HG02763 (cell line): ENCODE results near the gene PXDN.
"Not testable (repeated sequence)": the region's sequence is repeated elsewhere in the genome, so short reads cannot be mapped to it uniquely, and the experiment has no call there.

ENCODE experiments used
- ATAC-seq: cut with Tn5 transposase; IDR thresholded peaks from one replicate; pipeline ENCODE4 v1.9.1; 2021; ENCODE audit warnings: mild to moderate bottlenecking, moderate library complexity; ENCODE audit not compliant: unreplicated experiment

Gene PXDN

DNA sequence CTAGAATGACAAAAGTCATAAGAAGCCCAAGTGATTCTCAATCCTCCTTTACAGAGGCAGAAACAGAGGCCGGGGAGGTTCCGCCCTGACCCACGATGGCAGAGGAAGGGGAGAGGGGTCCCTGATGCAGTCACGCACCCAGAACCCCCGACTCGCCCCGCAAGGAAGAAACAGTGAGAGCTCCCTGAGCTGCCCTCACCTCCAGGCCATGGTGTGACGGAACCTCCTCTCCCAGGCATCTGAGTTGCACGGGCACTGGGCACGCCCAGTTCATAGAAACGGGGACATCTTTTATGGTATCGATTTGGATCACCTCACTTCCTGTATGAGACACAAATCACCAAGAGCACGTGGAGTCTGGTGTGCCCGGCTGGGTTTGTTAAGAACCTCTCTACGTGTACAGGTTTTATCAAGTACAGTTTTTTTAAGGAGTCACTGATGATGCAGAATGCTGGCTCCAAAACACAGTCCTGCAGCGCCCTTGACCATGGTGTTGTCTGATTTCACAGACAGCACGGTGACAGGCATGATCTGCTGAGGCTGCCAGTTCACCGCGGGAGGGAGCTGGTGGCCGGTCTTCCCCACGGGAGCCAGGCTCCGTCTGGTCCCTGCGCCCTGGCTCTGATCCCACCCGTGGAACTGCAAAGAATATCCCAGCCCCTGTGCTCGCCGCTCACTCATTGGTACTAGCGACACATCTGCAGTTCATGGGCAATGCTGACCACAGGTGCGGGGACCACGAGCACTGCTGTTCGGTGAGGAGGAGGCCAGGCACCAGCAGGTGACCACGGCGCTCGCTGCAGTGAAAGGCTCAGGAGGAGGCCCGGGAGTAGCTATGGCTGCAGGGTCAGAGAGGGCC lies 35.6 kb downstream of the PXDN start:
- ATAC-seq, result no peak

DNA sequence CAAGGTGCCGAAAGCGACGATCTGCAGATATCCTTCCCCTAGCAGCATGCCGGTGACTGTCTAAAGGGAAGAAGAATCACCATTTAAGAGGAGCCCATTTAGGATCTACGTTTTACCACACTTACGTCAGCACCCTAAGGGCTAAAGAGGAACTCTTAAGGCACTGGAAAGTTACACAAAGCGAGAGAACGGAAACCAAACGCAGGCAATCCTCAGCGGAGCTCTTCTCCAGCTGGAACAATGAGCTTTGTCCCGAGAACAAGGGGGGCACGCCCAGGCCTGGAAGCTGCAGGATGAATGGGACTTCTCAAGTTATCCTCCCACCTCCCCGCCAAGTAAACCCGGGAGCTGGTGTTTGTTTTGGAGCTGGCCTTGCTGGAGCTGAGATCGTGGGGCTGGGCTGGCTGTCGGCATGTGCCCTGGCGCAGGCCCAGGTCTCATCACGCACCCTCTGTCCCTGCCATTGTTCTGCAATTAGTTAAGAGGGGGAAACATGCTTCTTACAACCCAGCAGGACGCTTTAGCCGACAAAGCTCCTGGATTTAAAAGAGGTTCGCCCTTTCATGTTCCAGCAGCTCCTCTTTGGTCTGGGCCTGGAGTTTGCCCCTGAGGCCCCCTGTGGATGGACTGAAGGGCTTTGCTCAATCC lies 36.4 kb downstream of the PXDN start:
- ATAC-seq, result no peak

DNA sequence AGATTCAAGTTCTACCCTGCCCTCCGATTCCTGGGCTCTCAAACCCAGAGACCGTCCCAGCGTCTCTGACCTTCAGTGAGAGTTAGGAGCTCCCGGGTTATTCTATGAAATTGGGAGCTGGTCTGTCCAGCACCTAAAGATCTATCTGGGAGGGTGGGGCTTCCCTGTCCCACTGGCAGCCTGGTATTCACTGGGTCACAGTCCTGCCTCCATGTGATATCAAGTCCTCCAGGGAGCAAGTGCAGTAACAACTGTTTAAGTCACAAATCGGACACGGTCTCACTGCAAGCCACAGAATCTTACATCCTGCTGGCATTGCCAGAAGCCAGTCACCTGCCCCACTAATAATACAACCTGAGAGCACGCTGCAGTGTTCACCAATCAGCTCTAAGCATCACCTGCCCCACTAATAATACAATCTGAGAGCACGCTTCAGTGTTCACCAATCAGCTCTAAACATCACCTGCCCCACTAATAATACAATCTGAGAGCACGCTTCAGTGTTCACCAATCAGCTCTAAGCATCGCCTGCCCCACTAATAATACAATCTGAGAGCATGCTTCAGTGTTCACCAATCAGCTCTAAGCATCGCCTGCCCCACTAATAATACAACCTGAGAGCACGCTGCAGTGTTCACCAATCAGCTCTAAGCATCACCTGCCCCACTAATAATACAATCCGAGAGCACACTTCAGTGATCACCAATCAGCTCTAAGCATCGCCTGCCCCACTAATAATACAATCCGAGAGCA lies 38.0 kb downstream of the PXDN start:
- ATAC-seq, result not testable (repeated sequence)

DNA sequence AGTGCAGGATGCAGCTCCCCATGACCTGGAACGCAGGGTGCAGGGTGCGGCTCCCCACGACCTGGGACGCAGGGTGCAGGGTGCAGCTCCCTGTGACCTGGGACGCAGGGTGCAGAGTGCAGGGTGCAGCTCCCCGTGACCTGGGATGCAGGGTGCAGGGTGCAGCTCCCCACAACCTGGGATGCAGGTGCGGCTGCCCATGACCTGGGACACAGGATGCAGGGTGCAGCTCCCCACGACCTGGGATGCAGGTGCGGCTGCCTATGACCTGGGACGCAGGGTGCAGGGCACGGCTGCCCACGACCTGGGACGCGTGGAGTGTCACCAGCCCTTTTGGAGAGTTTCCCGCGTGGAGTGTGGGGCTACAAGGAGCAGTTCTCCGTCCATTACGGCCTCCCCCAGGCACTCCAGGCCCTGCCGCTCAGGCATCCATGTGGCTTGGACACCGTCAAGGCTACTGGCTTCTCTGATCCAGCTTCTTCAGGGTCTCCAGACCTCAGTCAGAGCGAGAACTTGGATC lies 38.7 kb downstream of the PXDN start:
- ATAC-seq, result no peak

GRCh38 chr2:1704631-1705556 lies 39.4 kb downstream of the PXDN start:
- no peak for ATAC-seq

GRCh38 chr2:1702186-1702565 lies 42.1 kb downstream of the PXDN start:
- ATAC-seq, result no peak

DNA sequence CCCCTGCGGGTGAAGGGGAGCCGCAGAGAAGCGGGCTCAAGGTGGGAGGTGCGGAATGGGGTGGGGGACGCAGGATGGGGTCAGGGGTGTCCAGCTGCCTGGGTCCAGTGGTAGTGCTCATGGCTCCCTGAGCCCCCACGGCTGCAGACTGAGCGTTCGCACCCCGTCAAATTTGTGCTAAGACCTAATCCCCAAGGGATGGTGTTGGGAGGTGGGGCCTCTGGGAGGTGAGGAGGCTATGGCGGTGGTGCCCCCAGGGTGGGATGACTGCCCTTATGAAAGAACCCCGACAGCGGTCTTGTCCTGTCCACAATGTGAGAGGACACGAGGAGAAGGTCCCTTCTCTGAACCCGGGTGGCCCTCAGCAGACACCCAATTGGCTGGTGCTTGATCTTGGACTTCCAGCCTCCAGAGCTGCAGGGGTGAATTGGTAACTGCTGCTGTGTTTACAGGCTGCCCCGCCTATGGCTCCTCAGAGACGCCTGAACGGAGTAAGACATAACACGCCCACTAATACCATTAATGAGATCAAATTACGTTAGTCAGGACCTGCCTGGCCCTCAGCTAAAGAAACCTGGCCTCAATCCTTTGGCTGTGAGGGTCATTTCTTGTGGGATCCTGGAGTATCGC lies 42.6 kb downstream of the PXDN start:
- no peak for ATAC-seq

DNA sequence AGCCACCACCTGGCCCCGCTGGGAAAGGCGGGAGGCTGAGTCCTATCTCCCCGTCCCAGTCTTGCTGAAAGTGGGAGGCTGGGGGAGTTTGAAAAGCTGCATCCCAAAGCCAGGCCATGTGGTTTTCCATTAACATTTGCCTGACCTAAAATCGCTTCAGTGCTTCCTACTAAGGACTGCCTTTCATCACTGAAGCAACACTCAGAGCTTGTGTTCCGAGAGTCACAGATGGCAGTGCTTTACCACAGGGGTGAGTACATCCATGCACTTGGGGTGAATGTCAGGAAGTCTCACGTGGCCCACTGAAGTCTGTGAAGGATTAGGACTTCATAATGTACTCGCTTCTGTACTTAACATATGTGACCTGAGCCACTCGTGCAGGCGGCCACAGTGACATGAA lies 43.3 kb downstream of the PXDN start:
- no peak for ATAC-seq

GRCh38 chr2:1700427-1700826 lies 43.9 kb downstream of the PXDN start:
- ATAC-seq, result not testable (repeated sequence)

- no peak for ATAC-seq
Measured at GRCh38 chr2:1698188-1698945, 45.9 kb downstream of the PXDN start.

- ATAC-seq, result no peak
Measured at GRCh38 chr2:1697601-1698000, 46.7 kb downstream of the PXDN start.

DNA sequence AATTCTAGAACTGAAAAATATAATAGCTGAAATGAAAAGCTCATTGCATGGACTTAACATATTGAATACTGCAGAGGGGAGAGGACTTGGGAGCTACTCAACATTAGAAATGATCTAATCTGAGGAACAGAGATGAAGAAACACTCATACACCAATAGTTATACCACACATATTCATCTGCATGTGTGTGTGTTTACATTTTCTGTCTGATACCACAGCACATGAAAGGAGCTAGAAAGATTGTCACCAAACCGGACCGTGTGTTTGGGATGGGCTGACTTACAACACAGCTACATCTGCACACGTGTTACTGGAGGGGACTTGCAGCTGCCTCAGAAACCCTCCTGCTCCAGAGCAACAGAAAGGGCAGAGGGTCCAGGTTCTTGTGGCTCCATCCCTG lies 47.8 kb downstream of the PXDN start:
- no peak for ATAC-seq

DNA sequence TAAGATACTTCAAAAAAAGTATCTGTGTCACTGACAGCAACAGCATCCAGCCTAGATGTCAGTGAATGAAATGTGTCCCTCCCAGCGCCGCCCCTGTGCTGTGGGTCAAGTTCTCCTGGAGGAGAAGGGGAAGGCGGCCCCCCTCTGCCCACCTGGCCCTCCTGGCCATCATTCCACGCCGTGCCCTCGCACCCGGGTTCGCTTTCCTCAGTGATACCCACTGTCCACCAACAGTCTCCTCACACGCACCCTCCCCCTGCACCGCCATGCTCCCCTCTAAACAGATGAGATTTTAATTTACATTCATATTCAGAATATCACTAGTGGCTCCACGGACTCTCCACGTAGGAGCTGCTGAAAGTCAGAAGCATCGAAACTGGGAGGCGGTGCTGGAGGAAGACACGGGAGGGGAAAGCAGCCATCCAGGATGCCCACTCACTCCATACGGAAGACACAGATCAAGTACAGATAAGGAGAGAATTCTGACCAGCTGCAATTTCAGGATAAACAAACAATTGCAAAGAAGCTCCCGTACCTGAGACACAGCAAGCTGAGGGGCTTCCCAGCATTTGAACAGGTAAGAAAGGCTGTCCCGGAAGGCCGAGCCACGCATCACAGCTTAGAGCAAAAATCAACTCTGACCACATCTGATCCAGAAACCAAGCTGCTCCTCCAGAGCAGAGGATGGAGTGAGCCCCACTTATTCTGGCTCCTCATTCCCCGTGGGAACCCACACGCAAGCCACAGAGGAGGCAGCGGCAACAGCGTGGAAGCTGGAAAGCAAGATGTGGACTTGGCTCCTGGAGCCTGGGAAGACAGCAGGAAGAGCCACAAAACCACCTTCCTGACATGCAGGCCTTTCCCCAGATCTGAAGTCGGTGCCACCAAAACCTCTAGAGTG lies 49.7 kb downstream of the PXDN start:
- ATAC-seq, result no peak

- no peak for ATAC-seq
Measured at GRCh38 chr2:1693723-1694122, 50.6 kb downstream of the PXDN start.

DNA sequence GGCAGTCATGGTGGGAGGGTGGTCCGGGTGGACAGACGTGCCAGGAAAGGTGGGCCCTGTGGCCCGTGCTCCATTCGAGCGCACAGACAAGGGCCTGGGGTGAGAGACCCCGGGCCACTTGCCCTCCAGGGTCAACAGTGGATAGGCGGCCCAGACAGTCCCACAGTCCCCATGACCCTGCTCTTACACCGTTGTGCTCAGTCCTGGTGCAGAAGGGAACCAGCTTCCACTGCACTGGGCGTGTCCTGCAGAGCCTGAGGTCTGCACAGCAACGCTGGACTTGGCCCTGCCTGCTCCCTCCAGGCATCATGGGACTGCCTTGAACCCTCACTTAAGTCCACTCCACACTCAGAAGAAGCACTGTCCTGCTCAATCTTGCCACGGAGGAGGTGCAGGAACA lies 52.0 kb downstream of the PXDN start:
- no peak for ATAC-seq

DNA sequence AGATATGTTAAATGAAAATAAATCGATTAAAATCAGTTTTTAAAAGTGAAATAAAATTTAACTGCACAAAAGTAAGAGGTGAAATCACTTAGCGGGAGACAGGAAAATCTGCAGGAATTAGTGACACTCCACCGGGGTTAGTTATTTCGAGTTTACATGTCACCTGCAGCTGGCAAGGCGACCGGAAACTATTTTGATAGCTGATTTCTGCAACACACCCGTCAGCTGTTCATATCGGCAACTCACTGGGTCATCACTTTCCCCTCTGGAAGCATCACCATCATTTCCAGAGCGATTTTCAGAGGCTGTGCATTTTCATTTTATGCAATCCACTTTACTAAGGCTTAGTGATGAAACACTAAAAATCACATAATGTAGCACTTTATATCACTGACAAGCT lies 52.9 kb downstream of the PXDN start:
- ATAC-seq, result no peak

- ATAC-seq, result no peak
Measured at GRCh38 chr2:1690056-1690775, 54.1 kb downstream of the PXDN start.

- no peak for ATAC-seq
Measured at GRCh38 chr2:1688859-1689258, 55.5 kb downstream of the PXDN start.
